Fibroblast of lung (primary cell): ENCODE results near the gene ULK2. TPM values are rescaled to one million over a fixed set of nuclear protein-coding genes. Genes with fewer than 3 reads are reported as not detected.
A peak's percentile ranks its signal among the peaks of the same experiment; 100 is the strongest.

ENCODE experiments used
- DNase-seq, 2 donors: peaks; one replicate each; pipeline versions ENCODE4 v3.0.0 to v3.0.0-alpha.2; 2010; ENCODE audit warnings: low read depth in 2 of 2
- H2AFZ ChIP-seq: 2 replicates; pipeline ENCODE4 v1.5.1; 2012; ENCODE audit warnings: low read length, control low read depth, inconsistent platforms
- H3K27ac ChIP-seq: 2 replicates; pipeline ENCODE4 v1.5.1; 2011; ENCODE audit warnings: low read length, control low read depth; ENCODE audit not compliant: insufficient read depth
- H3K27me3 ChIP-seq: 2 replicates; pipeline ENCODE4 v1.5.1; 2011; ENCODE audit warnings: mild to moderate bottlenecking, low read length; ENCODE audit not compliant: control insufficient read depth, insufficient read depth
- H3K36me3 ChIP-seq: 2 replicates; pipeline ENCODE4 v1.5.1; 2011; ENCODE audit warnings: low read length; ENCODE audit not compliant: control insufficient read depth, insufficient read depth
- H3K4me1 ChIP-seq: 2 replicates; pipeline ENCODE4 v1.5.1; 2011; ENCODE audit warnings: low read length; ENCODE audit not compliant: control insufficient read depth, insufficient read depth; ENCODE audit errors: extremely low read depth
- H3K4me2 ChIP-seq: 2 replicates; pipeline ENCODE4 v1.5.1; 2011; ENCODE audit warnings: low read length, control low read depth; ENCODE audit not compliant: insufficient read depth; ENCODE audit errors: extremely low read depth
- H3K4me3 ChIP-seq, 4 experiments: fragments of 200-600 bp in 1 of 4; sonication (generic) in 1 of 4; replicated peaks in 1 of 4; 2 replicates each; pipeline ENCODE4 v1.5.1; 2011 to 2016; ENCODE audit warnings: low read length in 4 of 4, low read depth in 3 of 4, mild to moderate bottlenecking in 3 of 4, control low read depth in 2 of 4, inconsistent platforms in 1 of 4, mixed read lengths in 1 of 4; ENCODE audit not compliant: insufficient read depth in 1 of 4; ENCODE audit errors: control extremely low read depth in 1 of 4
- H3K79me2 ChIP-seq: 2 replicates; pipeline ENCODE4 v1.5.1; 2012; ENCODE audit warnings: mild to moderate bottlenecking, low read length, inconsistent platforms; ENCODE audit not compliant: control insufficient read depth, insufficient read depth
- H3K9ac ChIP-seq: 2 replicates; pipeline ENCODE4 v1.5.1; 2011; ENCODE audit warnings: mild to moderate bottlenecking, low read length, control low read depth; ENCODE audit not compliant: insufficient read depth
- H3K9me3 ChIP-seq: 2 replicates; pipeline ENCODE4 v1.5.1; 2012; ENCODE audit warnings: low read depth, low read length; ENCODE audit not compliant: control insufficient read depth, insufficient read depth
- H4K20me1 ChIP-seq: 2 replicates; pipeline ENCODE4 v1.5.1; 2011; ENCODE audit warnings: low read length; ENCODE audit not compliant: control insufficient read depth, insufficient read depth; ENCODE audit errors: extremely low read depth
- CTCF ChIP-seq, 2 donors: IDR thresholded peaks in 1 of 2; conservative IDR thresholded peaks in 1 of 2; 1 replicate in 1 of 2; 2 replicates in 1 of 2; pipeline ENCODE4 v1.5.1; 2011 to 2012; ENCODE audit warnings: low read length in 2 of 2, control low read depth in 1 of 2, inconsistent platforms in 1 of 2, low read depth in 1 of 2, mild to moderate bottlenecking in 1 of 2
- EZH2 ChIP-seq: IDR thresholded peaks from 2 replicates; pipeline ENCODE4 v1.5.1; 2012; ENCODE audit warnings: low read length, control low read depth, mild to moderate bottlenecking; ENCODE audit errors: missing control alignments
- polyA plus RNA-seq, 2 donors: library from polyadenylated mRNA; depleted of rRNA in 1 of 2; stranded (reverse) in 1 of 2; unstranded in 1 of 2; fragments of >200 nt; gene quantifications; 2 replicates each; pipeline ENCODE4 v1.2.1, GENCODE V29; 2011 to 2012; ENCODE audit warnings: missing spikeins in 1 of 2
- total RNA-seq: library from RNA; depleted of rRNA; stranded (reverse); fragments of >200 nt; gene quantifications from 2 replicates; pipeline ENCODE4 v1.2.1, GENCODE V29; 2014

Gene ULK2
- total and polyA plus RNA-seq, 2 donors (not counting 1 experiment from before 2014, with no cell fraction given): 20.0 to 46.1 TPM

- Histone ChIP-seq H3K9me3 (no peaks in the 10 kb centered on the region), H3K27ac (no peak overlapping the region), H3K4me1 (no peaks in the 10 kb centered on the region), H3K4me3 (no peak overlapping the region), H2AFZ (no peak overlapping the region), H3K36me3 (peaks cover 2% of the 10 kb centered on the region), H3K79me2 (no peaks in the 10 kb centered on the region), H4K20me1 (no peaks in the 10 kb centered on the region), H3K4me2 (no peak overlapping the region), H3K9ac (no peak overlapping the region), H3K27me3 (no peaks in the 10 kb centered on the region)
- TF ChIP-seq EZH2: no peak
- TF ChIP-seq CTCF (conservative IDR thresholded peaks at IDR 0.05 in 1 of 2, IDR thresholded peaks at IDR 0.05 in 1 of 2; ENCODE audit: low read depth in 1 of 2, low read length in 2 of 2): no peak
- no peak for DNase-seq
These were observed 71.3 kb downstream of the ULK2 start for GRCh38 chr17:19796457-19796856.

GRCh38 chr17:19791918-19792550 lies 75.7 kb downstream of the ULK2 start:
- Histone ChIP-seq H3K27ac (no peak overlapping the region), H3K79me2 (no peaks in the 10 kb centered on the region), H2AFZ (no peak overlapping the region), H3K9ac (no peak overlapping the region), H4K20me1 (no peaks in the 10 kb centered on the region), H3K9me3 (no peaks in the 10 kb centered on the region), H3K4me1 (no peaks in the 10 kb centered on the region), H3K4me3 (no peak overlapping the region), H3K4me2 (no peak overlapping the region), H3K36me3 (no peaks in the 10 kb centered on the region), H3K27me3 (no peaks in the 10 kb centered on the region)
- DNase-seq: no peak
- TF ChIP-seq EZH2: no peak
- no peak for TF ChIP-seq CTCF (conservative IDR thresholded peaks at IDR 0.05 in 1 of 2, IDR thresholded peaks at IDR 0.05 in 1 of 2; ENCODE audit: low read depth in 1 of 2, low read length in 2 of 2)

- no peaks in the 10 kb centered on the region for H3K36me3 ChIP-seq
- TF ChIP-seq CTCF (conservative IDR thresholded peaks at IDR 0.05 in 1 of 2, IDR thresholded peaks at IDR 0.05 in 1 of 2; ENCODE audit: low read depth in 1 of 2, low read length in 2 of 2) (no peak), EZH2 (no peak)
These were observed 79.9 kb downstream of the ULK2 start for GRCh38 chr17:19787733-19788357.

More at GRCh38 chr17:19787733-19788357, 79.9 kb downstream of the ULK2 start:
- Histone ChIP-seq H3K27me3 (no peaks in the 10 kb centered on the region), H3K4me2 (no peak overlapping the region), H2AFZ (no peak overlapping the region), H3K27ac (no peak overlapping the region), H3K9me3 (no peaks in the 10 kb centered on the region), H3K79me2 (no peaks in the 10 kb centered on the region), H3K4me3 (no peak overlapping the region), H4K20me1 (no peaks in the 10 kb centered on the region), H3K4me1 (no peaks in the 10 kb centered on the region), H3K9ac (no peak overlapping the region)
- peak in 1 of 2 donors; percentile 12 for DNase-seq
